Esophagus squamous epithelium (tissue), 5 donors: ENCODE results near the gene CNBD2. TPM values are rescaled to one million over a fixed set of nuclear protein-coding genes. Genes with fewer than 3 reads are reported as not detected.

Experiments used
- DNase-seq: peaks from one replicate; lab custom pipeline; 2025; lab: John Stamatoyannopoulos, UW
- H3K27ac ChIP-seq, 4 donors: fragments of 200-600 bp; sonication (generic); one replicate each; pipeline ENCODE4 v1.5.1; 2016 to 2019; ENCODE audit warnings: mild to moderate bottlenecking in 1 of 4
- H3K27me3 ChIP-seq, 4 donors: fragments of 200-600 bp; sonication (generic); 1 replicate in 3 of 4; 2 replicates in 1 of 4; pipeline versions ENCODE4 v1.5.1 to v1.6.0; 2017 to 2021; ENCODE audit warnings: antibody characterized with exemption in 1 of 4
- H3K36me3 ChIP-seq, 3 donors: fragments of 200-600 bp; sonication (generic); one replicate each; pipeline ENCODE4 v1.5.1; 2016 to 2019
- H3K4me1 ChIP-seq, 3 donors: fragments of 200-600 bp; sonication (generic); one replicate each; pipeline ENCODE4 v1.5.1; 2017 to 2019
- H3K4me3 ChIP-seq, 4 donors: fragments of 200-600 bp; sonication (generic); 1 replicate in 3 of 4; 2 replicates in 1 of 4; pipeline ENCODE4 v1.5.1; 2016 to 2019; ENCODE audit warnings: mild to moderate bottlenecking in 2 of 4, moderate library complexity in 1 of 4
- H3K9me3 ChIP-seq, 3 donors: fragments of 200-600 bp; sonication (generic); one replicate each; pipeline ENCODE4 v1.5.1; 2016 to 2019
- POLR2A ChIP-seq, 4 donors: fragments of 450-650 bp; IDR thresholded peaks; one replicate each; pipeline ENCODE4 v1.6.1; 2017; ENCODE audit warnings: antibody characterized with exemption in 4 of 4, mild to moderate bottlenecking in 4 of 4, moderate library complexity in 3 of 4
- WGBS, 2 donors: methylation state at CpG; one replicate each; pipeline ENCODE4 v1.1.5; 2018; 5-methylcytosine and 5-hydroxymethylcytosine counted together
- intact Hi-C: fragments of 100-400 bp; cut with DNase I; formaldehyde crosslinking; loops from one replicate; pipeline ENCODE4 v1.15.0; 2022
- total RNA-seq, 4 donors: library from RNA; depleted of rRNA; stranded (reverse); fragments of >200 nt; gene quantifications; one replicate each; pipeline ENCODE4 v1.1.0, GENCODE V29; 2016
- TF ChIP-seq, protein P1 (sequence below), 6 experiments: fragments of 450-650 bp in 4 of 6; fragments of 200-600 bp in 2 of 6; sonication (generic) in 2 of 6; IDR thresholded peaks; one replicate each; pipeline ENCODE4 v1.5.1; 2016 to 2019; ENCODE audit warnings: antibody characterized with exemption in 6 of 6, mild to moderate bottlenecking in 4 of 6, moderate library complexity in 4 of 6
- donor health status: DM: yes; HTN: yes; CAD: no.

The CNBD2 gene
- total RNA-seq, 4 donors from 2014 or later, result 4.0 to 15.3 (median 4.6) TPM

DNA sequence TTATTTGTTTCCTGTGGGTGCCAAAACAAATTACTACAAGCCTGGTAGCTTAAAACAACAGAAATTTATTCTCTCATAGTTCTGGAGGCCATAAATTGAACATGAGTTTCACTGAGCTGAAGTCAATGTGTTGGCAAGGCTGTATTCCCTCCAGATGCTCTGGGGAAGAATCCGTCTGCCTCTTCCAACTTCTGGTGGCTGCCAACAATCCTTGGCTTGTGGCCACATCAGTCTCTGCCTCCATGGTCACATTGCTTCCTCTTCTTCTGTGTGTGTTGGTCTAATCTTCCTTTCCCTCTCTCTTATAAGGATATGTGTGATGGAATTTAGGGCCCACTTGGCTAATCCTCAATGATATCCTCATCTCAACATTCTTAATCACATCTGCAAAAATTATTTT lies 93.4 kb downstream of the CNBD2 start:
- Histone ChIP-seq H3K27me3 (no peaks in the 10 kb centered on the region), H3K27ac (no peak overlapping the region), H3K4me3 (no peak overlapping the region), H3K9me3 (no peaks in the 10 kb centered on the region), H3K4me1 (peaks cover 6 to 31% (median 14%) of the 10 kb centered on the region in 3 donors), H3K36me3 (no peaks in the 10 kb centered on the region)
- 21 to 33% methylated on average over 1 of the region's 1 CpG for WGBS, 2 donors
- no peak for DNase-seq
- intact Hi-C loops, result no loop called here
- TF ChIP-seq, protein P1, sequence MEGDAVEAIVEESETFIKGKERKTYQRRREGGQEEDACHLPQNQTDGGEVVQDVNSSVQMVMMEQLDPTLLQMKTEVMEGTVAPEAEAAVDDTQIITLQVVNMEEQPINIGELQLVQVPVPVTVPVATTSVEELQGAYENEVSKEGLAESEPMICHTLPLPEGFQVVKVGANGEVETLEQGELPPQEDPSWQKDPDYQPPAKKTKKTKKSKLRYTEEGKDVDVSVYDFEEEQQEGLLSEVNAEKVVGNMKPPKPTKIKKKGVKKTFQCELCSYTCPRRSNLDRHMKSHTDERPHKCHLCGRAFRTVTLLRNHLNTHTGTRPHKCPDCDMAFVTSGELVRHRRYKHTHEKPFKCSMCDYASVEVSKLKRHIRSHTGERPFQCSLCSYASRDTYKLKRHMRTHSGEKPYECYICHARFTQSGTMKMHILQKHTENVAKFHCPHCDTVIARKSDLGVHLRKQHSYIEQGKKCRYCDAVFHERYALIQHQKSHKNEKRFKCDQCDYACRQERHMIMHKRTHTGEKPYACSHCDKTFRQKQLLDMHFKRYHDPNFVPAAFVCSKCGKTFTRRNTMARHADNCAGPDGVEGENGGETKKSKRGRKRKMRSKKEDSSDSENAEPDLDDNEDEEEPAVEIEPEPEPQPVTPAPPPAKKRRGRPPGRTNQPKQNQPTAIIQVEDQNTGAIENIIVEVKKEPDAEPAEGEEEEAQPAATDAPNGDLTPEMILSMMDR (IDR thresholded peaks at IDR 0.05), result no peak
- TF ChIP-seq POLR2A (IDR thresholded peaks at IDR 0.05), result no peak

DNA sequence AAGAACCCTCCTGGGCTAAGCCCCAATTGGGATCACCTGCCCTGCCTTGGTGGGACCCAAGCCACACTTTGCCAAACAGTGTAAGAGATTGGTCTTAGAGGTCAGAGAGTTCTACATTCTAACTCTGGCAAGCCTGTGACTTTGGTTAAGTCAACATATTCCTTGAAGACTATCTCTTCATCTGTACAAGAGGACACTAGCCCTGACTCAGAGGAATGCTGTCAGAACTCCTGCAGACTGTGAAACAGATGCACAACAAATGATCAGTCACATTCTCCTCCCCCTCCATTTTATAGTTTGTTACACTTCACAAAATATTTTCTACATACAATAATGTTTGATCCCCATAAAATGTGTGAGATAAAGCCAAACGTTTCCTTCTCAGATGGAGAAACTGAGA lies 94.4 kb downstream of the CNBD2 start:
- Histone ChIP-seq H3K27ac (no peak overlapping the region), H3K36me3 (no peaks in the 10 kb centered on the region), H3K4me1 (peaks cover 6 to 34% (median 14%) of the 10 kb centered on the region in 3 donors), H3K4me3 (no peak overlapping the region), H3K27me3 (no peaks in the 10 kb centered on the region), H3K9me3 (no peaks in the 10 kb centered on the region)
- WGBS, 2 donors, result 65 to 67% methylated on average over 1 of the region's 1 CpG
- DNase-seq, result no peak
- TF ChIP-seq POLR2A (IDR thresholded peaks at IDR 0.05), result no peak
- TF ChIP-seq, protein P1 (IDR thresholded peaks at IDR 0.05), result no peak
- intact Hi-C loops, result no loop called here

DNA sequence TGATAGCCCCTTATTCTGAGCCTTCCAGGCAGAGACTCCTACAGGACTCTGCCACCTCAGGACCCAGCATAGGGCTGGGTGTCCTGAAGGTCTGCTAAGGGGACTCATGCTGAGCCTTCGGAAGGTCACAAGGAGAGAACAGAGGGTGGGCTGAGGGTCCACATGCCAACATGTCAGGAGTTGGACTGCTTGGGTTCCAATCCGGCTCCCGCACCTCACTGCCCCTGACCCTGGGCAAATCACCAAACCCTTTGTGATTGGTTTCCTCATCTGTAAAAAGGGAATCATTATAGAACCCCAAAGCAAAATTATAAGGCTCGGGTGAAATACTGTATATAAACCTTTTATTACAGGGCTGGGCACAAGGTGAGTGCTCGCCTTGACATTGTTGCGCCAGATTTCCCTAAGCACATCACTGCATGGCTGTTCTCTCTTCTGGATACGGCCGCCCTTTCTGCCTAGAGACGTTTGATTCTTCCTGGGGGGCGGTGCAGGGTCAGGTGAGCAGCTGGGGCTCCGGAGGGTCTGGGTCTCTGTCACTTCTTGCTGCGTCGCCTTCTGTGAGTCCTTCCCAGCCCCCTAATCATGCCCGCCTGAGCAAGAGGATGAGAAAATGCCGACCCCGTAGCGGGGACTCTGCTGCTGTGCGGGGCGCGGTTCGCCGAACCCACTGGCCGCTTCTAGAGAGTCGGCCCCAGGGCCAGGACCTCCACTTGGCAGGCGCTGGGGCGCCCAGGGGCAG lies 95.7 kb downstream of the CNBD2 start:
- TF ChIP-seq, protein P1 (IDR thresholded peaks at IDR 0.05), result no peak
- TF ChIP-seq POLR2A (IDR thresholded peaks at IDR 0.05), result no peak
- intact Hi-C loops, result no loop called here
- Histone ChIP-seq H3K27me3 (no peaks in the 10 kb centered on the region), H3K9me3 (no peaks in the 10 kb centered on the region), H3K36me3 (no peaks in the 10 kb centered on the region), H3K4me3 (peak overlapping the region; percentile 60 to 81 (median 65)), H3K27ac (peak overlapping the region; percentile 87 to 91 (median 90)), H3K4me1 (peaks cover 6 to 34% (median 14%) of the 10 kb centered on the region in 3 donors)
- 17 to 46% methylated on average over 8 to 12 of the region's 26 CpGs for WGBS, 2 donors
- no peak for DNase-seq

DNA sequence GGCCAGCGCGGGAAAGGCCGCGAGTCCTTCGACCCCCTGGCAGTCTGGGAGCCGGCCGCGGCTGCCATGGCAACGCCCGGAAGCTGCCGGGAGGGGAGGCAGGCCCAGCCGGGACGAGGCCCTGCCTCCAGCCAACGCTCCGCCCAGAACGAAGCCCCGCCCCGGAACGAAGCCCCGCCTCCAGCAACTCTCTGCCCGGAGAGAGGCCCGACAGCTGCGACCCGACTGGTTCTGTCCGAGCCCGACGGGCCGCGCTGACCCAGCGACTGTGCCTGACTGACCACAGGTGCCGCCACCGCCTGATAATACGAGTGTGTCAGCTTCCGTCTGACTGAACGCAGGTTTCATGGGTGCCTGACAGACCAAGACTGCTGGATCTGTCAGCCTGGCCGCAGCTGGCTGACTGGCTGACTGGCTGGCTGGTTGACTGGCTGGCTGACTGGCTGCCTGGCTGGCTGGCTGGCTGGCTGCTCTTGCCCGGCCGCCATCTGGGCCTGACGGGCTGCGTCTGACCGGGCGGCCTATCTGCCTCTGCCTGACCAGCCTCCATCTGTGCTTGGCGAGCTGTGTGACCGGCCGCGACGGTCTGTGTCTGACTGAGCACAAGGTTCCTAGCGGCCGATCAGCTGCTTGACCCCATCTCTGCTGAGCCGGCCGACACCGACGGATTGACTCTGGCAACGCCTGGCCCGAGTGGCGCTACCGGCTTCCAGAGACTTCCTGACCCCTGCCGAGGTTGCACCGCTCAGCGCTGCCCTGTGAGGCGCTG lies 96.5 kb downstream of the CNBD2 start:
- H3K27me3 ChIP-seq, result no peaks in the 10 kb centered on the region
- no peaks in the 10 kb centered on the region for H3K9me3 ChIP-seq
- peak overlapping the region; percentile 60 to 81 (median 65) for H3K4me3 ChIP-seq
- intact Hi-C loops, result no loop called here
- no peaks in the 10 kb centered on the region for H3K36me3 ChIP-seq
- H3K4me1 ChIP-seq, result peaks cover 6 to 34% (median 14%) of the 10 kb centered on the region in 3 donors
- H3K27ac ChIP-seq, result peak overlapping the region; percentile 87 to 91 (median 90)
- WGBS, 2 donors, result 0% methylated on average over 14 to 17 of the region's 61 CpGs
- TF ChIP-seq, protein P1 (IDR thresholded peaks at IDR 0.05), result no peak
- peak in 2 of 4 donors; percentile 63 to 91 for TF ChIP-seq POLR2A (IDR thresholded peaks at IDR 0.05)
- DNase-seq, result peak; percentile 44
